ENCODE measurements around the gene TGFB1I1. TPM values are rescaled to one million over a fixed set of nuclear protein-coding genes. Genes with fewer than 3 reads are reported as not detected.
"Not testable (repeated sequence)": the region's sequence is repeated elsewhere in the genome, so short reads cannot be mapped to it uniquely, and the experiment has no call there.

TGFB1I1 gene
- total RNA-seq, 1 donor = 121 TPM

- no peak for TF ChIP-seq CTCF (IDR thresholded peaks at IDR 0.05; ENCODE audit: insufficient read depth, low read depth, low read length)
- DNase-seq (ENCODE audit: low read depth) = no peak
- no peak overlapping the region for H3K4me3 ChIP-seq (ENCODE audit: low read depth, low read length)
These were observed 5.6 kb downstream of the TGFB1I1 start for GRCh38 chr16:31477220-31478216.

- TF ChIP-seq CTCF (IDR thresholded peaks at IDR 0.05; ENCODE audit: insufficient read depth, low read depth, low read length) = no peak
- no peak for DNase-seq (ENCODE audit: low read depth)
- H3K4me3 ChIP-seq (ENCODE audit: low read depth, low read length) = no peak overlapping the region
These were observed 7.0 kb downstream of the TGFB1I1 start for GRCh38 chr16:31478956-31479355.

GRCh38 chr16:31479751-31480150, 7.8 kb downstream of the TGFB1I1 start:
- DNase-seq (ENCODE audit: low read depth) = no peak
- TF ChIP-seq CTCF (IDR thresholded peaks at IDR 0.05; ENCODE audit: insufficient read depth, low read depth, low read length) = no peak
- no peak overlapping the region for H3K4me3 ChIP-seq (ENCODE audit: low read depth, low read length)

- no peak for TF ChIP-seq CTCF (IDR thresholded peaks at IDR 0.05; ENCODE audit: insufficient read depth, low read depth, low read length)
- H3K4me3 ChIP-seq (ENCODE audit: low read depth, low read length) = no peak overlapping the region
- no peak for DNase-seq (ENCODE audit: low read depth)
These were observed 9.0 kb downstream of the TGFB1I1 start for GRCh38 chr16:31480851-31481536.

GRCh38 chr16:31483081-31483480, 11.1 kb downstream of the TGFB1I1 start, which contains the start of gene SLC5A2:
TSS of gene SLC5A2 (plus strand) at chr16:31483123. CDS start at chr16:31483137, 14 bp downstream.
- DNase-seq (ENCODE audit: low read depth) = no peak
- H3K4me3 ChIP-seq (ENCODE audit: low read depth, low read length) = no peak within 1 kb of the TSS
- TF ChIP-seq CTCF (IDR thresholded peaks at IDR 0.05; ENCODE audit: insufficient read depth, low read depth, low read length) = no peak

GRCh38 chr16:31484048-31484447, 12.1 kb downstream of the TGFB1I1 start:
- DNase-seq (ENCODE audit: low read depth); H3K4me3 ChIP-seq (ENCODE audit: low read depth, low read length): not testable (repeated sequence)

All from fibroblast of villous mesenchyme (primary cell).